Measurements from ENCODE around the gene ERO1B.

ERO1B gene

GRCh38 chr1:236308827-236309226, 27.1 kb upstream of the ERO1B start:
- no peak overlapping the region for H3K4me3 ChIP-seq (ENCODE audit: low read length)
- no peak for TF ChIP-seq ZNF274 (IDR thresholded peaks at IDR 0.05; ENCODE audit: low read depth, low read length)

- H3K4me3 ChIP-seq (ENCODE audit: low read length) = no peak overlapping the region
- no peak for TF ChIP-seq ZNF274 (IDR thresholded peaks at IDR 0.05; ENCODE audit: low read depth, low read length)
Measured at GRCh38 chr1:236307435-236307834, 25.7 kb upstream of the ERO1B start.

- no peak for TF ChIP-seq ZNF274 (IDR thresholded peaks at IDR 0.05; ENCODE audit: low read depth, low read length)
Measured at GRCh38 chr1:236304682-236305081, 22.9 kb upstream of the ERO1B start.

GRCh38 chr1:236303675-236304074, 21.9 kb upstream of the ERO1B start:
- H3K4me3 ChIP-seq (ENCODE audit: low read length) = no peak overlapping the region
- TF ChIP-seq ZNF274 (IDR thresholded peaks at IDR 0.05; ENCODE audit: low read depth, low read length) = no peak

More at GRCh38 chr1:236304682-236305081, 22.9 kb upstream of the ERO1B start:
- H3K4me3 ChIP-seq (ENCODE audit: low read length) = no peak overlapping the region

GRCh38 chr1:236302941-236303340, 21.2 kb upstream of the ERO1B start:
- no peak for TF ChIP-seq ZNF274 (IDR thresholded peaks at IDR 0.05; ENCODE audit: low read depth, low read length)
- no peak overlapping the region for H3K4me3 ChIP-seq (ENCODE audit: low read length)

GRCh38 chr1:236301958-236302335, 20.2 kb upstream of the ERO1B start:
- TF ChIP-seq ZNF274 (IDR thresholded peaks at IDR 0.05; ENCODE audit: low read depth, low read length) = no peak
- H3K4me3 ChIP-seq (ENCODE audit: low read length) = no peak overlapping the region

GRCh38 chr1:236301080-236301957, 19.6 kb upstream of the ERO1B start:
- TF ChIP-seq ZNF274 (IDR thresholded peaks at IDR 0.05; ENCODE audit: low read depth, low read length) = no peak
- H3K4me3 ChIP-seq (ENCODE audit: low read length) = no peak overlapping the region

- no peak for TF ChIP-seq ZNF274 (IDR thresholded peaks at IDR 0.05; ENCODE audit: low read depth, low read length)
- H3K4me3 ChIP-seq (ENCODE audit: low read length) = no peak overlapping the region
Measured at GRCh38 chr1:236297161-236297560, 15.4 kb upstream of the ERO1B start.

- no peak overlapping the region for H3K4me3 ChIP-seq (ENCODE audit: low read length)
- TF ChIP-seq ZNF274 (IDR thresholded peaks at IDR 0.05; ENCODE audit: low read depth, low read length) = no peak
Measured at GRCh38 chr1:236292425-236292824, 10.7 kb upstream of the ERO1B start.

GRCh38 chr1:236289492-236290131, 7.9 kb upstream of the ERO1B start:
- TF ChIP-seq ZNF274 (IDR thresholded peaks at IDR 0.05; ENCODE audit: low read depth, low read length) = no peak
- no peak overlapping the region for H3K4me3 ChIP-seq (ENCODE audit: low read length)

GRCh38 chr1:236288620-236288976, 6.8 kb upstream of the ERO1B start:
- TF ChIP-seq ZNF274 (IDR thresholded peaks at IDR 0.05; ENCODE audit: low read depth, low read length) = no peak
- H3K4me3 ChIP-seq (ENCODE audit: low read length) = no peak overlapping the region

- no peak for TF ChIP-seq ZNF274 (IDR thresholded peaks at IDR 0.05; ENCODE audit: low read depth, low read length)
- H3K4me3 ChIP-seq (ENCODE audit: low read length) = no peak overlapping the region
Measured at GRCh38 chr1:236287757-236288619, 6.2 kb upstream of the ERO1B start.

- TF ChIP-seq ZNF274 (IDR thresholded peaks at IDR 0.05; ENCODE audit: low read depth, low read length) = no peak
- H3K4me3 ChIP-seq (ENCODE audit: low read length) = no peak overlapping the region
Measured at GRCh38 chr1:236287356-236287755, 5.6 kb upstream of the ERO1B start.

GRCh38 chr1:236284291-236284721, 2.5 kb upstream of the ERO1B start:
- H3K4me3 ChIP-seq (ENCODE audit: low read length) = peak overlapping the region; percentile 30; the same call in 1 of the 2 replicates
- TF ChIP-seq ZNF274 (IDR thresholded peaks at IDR 0.05; ENCODE audit: low read depth, low read length) = no peak

Measured in GM08714 (cell line).